ENCODE results near the gene YBEY.

DNA sequence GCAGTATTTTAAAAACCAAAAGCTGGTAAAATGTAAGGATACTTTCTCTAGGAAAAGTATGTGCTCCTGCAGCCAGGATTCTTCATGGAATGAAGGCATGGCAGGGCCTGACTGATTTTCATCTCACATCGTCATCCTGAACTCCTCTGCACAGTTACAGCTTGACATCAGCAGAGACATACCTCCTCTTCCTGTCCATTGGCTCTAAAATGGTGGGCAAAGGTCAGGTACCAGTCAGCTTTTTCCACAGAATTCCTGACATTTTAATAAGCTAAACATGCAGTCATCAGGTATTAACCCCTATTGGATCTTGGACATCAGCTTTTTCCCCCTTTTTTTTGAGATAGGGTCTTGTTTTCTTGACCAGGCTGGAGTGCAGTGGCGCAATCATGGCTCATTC, 43.7 kb downstream of the YBEY start:
- TF ChIP-seq TAF1 (IDR thresholded peaks at IDR 0.05; ENCODE audit: borderline replicate concordance, low read depth, low read length) (no peak), POLR2AphosphoS5 (IDR thresholded peaks at IDR 0.05; ENCODE audit: low read depth, low read length) (no peak)

Measured in GM12892 (cell line).